Fibroblast of villous mesenchyme (primary cell): ENCODE measurements around the gene CYBA. TPM values are rescaled to one million over a fixed set of nuclear protein-coding genes. Genes with fewer than 3 reads are reported as not detected.

Source experiments
- DNase-seq: peaks from one replicate; pipeline ENCODE4 v3.0.0-alpha.2; 2010; ENCODE audit warnings: low read depth
- H3K4me3 ChIP-seq: 2 replicates; pipeline ENCODE4 v1.5.1; 2011; ENCODE audit warnings: low read depth, mild to moderate bottlenecking, low read length
- total RNA-seq: library from RNA; depleted of rRNA; stranded (reverse); fragments of >200 nt; gene quantifications from 2 replicates; pipeline ENCODE4 v1.2.3, GENCODE V29; 2012
- TF ChIP-seq, protein P1 (sequence below): IDR thresholded peaks from 2 replicates; pipeline ENCODE4 v1.5.1; 2012; ENCODE audit warnings: low read depth, mild to moderate bottlenecking, low read length; ENCODE audit not compliant: insufficient read depth

CYBA gene
- total RNA-seq, 1 donor, result 167 TPM

DNA sequence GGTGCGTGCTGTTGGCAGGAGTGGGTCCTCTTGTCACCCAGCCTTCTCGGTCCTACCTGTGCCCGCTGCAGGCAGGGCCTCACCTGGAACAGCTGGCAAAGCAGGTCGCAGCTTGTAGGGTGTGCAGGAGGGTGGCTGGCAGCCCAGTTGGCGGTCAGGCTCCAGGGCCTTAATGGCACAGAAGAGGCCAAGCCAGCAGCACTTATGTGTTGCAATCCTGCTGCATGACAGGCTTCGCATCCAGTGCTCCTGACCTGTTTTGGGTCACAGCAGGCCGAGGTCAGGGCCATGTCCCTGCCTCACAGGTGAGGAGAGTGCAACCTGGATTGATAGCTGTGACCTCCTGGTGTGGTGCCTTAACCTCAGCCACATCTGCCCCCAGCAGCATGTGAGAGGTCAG is 48.8 kb downstream of the CYBA start:
- H3K4me3 ChIP-seq, result no peak overlapping the region
- no peak for DNase-seq
- TF ChIP-seq, protein P1, sequence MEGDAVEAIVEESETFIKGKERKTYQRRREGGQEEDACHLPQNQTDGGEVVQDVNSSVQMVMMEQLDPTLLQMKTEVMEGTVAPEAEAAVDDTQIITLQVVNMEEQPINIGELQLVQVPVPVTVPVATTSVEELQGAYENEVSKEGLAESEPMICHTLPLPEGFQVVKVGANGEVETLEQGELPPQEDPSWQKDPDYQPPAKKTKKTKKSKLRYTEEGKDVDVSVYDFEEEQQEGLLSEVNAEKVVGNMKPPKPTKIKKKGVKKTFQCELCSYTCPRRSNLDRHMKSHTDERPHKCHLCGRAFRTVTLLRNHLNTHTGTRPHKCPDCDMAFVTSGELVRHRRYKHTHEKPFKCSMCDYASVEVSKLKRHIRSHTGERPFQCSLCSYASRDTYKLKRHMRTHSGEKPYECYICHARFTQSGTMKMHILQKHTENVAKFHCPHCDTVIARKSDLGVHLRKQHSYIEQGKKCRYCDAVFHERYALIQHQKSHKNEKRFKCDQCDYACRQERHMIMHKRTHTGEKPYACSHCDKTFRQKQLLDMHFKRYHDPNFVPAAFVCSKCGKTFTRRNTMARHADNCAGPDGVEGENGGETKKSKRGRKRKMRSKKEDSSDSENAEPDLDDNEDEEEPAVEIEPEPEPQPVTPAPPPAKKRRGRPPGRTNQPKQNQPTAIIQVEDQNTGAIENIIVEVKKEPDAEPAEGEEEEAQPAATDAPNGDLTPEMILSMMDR, result no peak

DNA sequence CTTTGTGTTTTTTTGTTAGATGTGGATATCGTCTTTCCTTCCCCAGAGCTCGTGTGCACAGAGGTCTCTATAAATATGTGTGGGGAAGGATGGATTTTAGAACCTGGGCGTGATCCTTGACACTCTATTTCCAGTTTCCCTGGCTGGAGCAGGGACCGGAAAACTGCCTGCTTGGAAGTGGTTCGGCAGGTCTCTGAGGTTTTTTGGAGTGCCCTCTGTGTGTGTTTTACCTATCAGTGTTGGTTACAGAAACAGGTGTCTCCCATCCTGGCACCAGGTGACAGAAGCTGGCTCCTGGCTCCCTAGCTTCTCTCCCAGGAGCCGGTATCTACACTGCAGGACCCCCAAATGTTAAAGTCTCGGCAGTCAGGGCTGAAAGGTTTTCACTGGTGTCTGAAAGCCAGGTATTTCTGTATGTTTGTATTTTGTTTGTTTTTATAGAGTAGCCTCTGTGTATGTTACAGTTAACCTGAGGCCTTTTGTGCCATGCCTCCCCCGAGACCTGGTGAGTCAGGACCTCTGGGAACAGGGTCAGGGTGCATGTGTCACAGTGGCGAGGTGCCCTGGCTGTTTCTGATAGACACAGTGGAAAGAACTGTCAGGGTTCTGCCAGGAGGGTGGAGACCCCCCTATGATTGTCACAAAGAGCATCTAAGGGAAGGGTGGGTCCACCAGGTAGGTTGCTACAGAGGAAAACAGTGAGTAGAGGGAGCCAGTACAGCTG is 49.4 kb downstream of the CYBA start:
- no peak overlapping the region for H3K4me3 ChIP-seq
- TF ChIP-seq, protein P1, result no peak
- no peak for DNase-seq

DNA sequence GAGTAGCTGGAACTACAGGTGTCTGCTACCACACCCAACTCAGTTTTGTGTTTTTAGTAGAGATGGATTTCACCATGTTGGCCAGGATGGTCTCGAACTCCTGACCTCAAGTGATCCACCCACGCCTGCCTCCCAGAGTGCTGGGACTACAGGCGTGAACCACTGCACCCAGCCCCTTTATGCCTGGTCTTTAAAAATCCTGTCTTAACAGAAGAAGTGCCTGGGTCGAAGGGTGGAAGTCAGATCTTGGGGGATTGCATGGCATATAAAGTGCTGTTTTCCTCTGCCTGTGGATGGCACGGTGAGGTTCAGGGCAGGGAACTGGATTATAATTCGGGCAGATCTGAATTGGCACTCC is 50.3 kb downstream of the CYBA start:
- no peak for DNase-seq
- TF ChIP-seq, protein P1, result no peak
- H3K4me3 ChIP-seq, result no peak overlapping the region

DNA sequence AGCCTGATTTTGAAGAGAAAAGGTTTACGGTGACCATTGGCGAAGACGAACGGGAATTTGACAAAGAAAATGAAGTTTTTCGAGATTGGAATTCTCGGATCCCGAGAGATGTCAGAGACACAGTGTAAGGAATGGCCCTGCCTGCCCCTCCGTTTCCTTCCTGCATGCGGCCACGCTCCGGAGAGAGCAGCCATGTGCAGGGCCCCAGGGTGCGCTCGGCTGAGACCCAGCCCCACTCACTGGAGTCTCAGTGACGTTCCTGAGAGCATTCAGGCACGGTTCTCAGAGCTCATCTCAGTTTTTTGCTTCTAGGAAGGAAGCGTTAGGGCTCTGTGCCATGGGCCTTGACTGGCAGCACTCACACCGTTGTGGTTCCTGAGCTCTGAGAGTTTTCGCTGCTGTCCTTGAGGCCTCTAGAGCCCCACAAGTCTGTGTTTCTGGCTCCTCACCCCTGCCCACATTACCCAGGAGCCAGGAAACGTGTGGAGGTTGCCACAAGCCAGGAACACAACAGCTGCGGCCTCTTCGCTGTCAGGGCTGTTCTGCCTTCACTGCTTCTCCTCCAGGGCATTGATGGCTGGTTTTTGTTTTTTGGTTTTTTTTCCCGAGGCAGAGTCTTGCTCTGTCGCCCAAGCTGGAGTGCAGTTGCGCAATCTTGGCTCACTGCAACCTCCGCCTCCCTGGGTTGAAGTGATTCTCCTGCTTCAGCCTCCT is 50.9 kb downstream of the CYBA start:
- no peak overlapping the region for H3K4me3 ChIP-seq
- DNase-seq, result no peak
- TF ChIP-seq, protein P1, result no peak

DNA sequence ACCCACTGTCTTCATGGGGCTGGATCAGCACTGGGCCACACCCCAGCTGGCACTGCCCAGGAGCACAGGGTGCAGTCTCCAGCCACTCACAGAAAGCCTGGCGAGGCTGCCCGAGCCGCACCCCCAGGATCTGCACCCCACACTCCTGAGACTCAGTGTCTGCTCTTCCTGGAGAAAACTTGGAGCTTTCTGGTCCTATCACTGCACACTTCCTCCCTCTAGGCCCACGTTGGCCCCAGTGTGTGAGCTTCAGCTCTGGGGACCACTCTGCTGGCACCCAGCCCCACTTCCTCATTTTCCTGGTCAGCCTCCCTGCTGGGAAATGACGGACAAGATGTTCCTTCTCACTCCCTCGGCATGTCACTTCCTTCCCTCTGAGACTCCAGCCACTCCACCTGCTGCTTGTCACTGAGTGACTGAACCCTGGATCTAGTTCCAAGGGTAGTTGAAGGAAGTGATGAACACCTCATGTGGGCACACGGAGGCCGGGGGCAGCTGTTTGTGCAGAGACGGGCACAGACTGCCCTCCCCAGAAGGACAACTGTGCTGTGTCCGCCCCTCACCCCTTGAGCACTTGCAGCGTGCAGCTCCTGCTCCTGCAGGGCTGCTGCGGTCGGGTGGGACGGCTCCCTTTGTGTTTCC is 51.6 kb downstream of the CYBA start:
- TF ChIP-seq, protein P1, result no peak
- H3K4me3 ChIP-seq, result no peak overlapping the region
- no peak for DNase-seq

DNA sequence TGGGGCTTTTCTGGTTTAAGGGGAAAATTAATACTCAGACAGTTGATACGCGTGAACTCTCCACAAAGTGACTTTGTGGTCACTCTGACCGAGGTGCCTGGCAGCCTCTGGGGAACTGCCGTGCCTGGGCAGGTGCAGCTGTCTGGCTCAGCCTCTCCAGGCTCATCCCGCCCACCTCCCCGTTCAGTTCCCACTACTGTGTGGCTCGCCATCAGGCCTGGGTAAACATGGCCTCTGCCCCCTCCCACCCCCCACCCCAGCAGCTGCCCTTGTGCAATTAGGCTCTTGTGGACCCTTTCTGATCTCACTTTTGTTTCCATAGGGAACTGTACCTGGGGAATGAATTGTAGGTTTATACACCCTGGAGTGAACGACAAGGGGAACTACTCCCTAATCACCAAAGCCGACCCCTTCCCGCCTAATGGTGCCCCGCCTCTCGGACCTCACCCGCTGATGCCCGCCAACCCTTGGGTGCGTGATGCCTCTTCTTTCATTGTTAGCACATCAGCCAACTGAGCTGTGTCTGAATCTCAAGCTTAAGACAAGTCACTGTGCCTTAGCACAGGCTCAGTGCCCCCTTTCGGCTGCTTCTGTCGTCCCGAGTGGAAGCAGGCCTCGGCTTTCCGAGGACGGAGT is 52.9 kb downstream of the CYBA start:
- H3K4me3 ChIP-seq, result no peak overlapping the region
- TF ChIP-seq, protein P1, result no peak
- no peak for DNase-seq
